ENCODE data around the gene TMEM94. TPM values are rescaled to one million over a fixed set of nuclear protein-coding genes. Genes with fewer than 3 reads are reported as not detected.

The TMEM94 gene
- total and polyA plus RNA-seq, 2 of the 13 experiments (the other 11 are each of a cell fraction or from before 2014, with no cell fraction given), result 32.6 to 134 TPM

GRCh38 chr17:75525806-75526554 is 69.5 kb downstream of the TMEM94 start (continued):
- TF ChIP-seq, protein P1, sequence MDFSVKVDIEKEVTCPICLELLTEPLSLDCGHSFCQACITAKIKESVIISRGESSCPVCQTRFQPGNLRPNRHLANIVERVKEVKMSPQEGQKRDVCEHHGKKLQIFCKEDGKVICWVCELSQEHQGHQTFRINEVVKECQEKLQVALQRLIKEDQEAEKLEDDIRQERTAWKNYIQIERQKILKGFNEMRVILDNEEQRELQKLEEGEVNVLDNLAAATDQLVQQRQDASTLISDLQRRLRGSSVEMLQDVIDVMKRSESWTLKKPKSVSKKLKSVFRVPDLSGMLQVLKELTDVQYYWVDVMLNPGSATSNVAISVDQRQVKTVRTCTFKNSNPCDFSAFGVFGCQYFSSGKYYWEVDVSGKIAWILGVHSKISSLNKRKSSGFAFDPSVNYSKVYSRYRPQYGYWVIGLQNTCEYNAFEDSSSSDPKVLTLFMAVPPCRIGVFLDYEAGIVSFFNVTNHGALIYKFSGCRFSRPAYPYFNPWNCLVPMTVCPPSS (IDR thresholded peaks at IDR 0.05), result no peak
- no peak for TF ChIP-seq ZNF296 (CRISPR knock-in tag; conservative IDR thresholded peaks at IDR 0.05)
- no peak for TF ChIP-seq RFX5 (IDR thresholded peaks at IDR 0.05; ENCODE audit: low read depth, low read length)
- TF ChIP-seq ATAD3A (CRISPR knock-in tag; IDR thresholded peaks at IDR 0.05), result no peak
- peak; percentile 15; the same call in 1 of the 2 replicates for TF ChIP-seq ERF (CRISPR knock-in tag; IDR thresholded peaks at IDR 0.05)
- TF ChIP-seq SMAD1 (CRISPR knock-in tag; IDR thresholded peaks at IDR 0.05; ENCODE audit: borderline replicate concordance, low read depth), result no peak
- TF ChIP-seq, protein P2, sequence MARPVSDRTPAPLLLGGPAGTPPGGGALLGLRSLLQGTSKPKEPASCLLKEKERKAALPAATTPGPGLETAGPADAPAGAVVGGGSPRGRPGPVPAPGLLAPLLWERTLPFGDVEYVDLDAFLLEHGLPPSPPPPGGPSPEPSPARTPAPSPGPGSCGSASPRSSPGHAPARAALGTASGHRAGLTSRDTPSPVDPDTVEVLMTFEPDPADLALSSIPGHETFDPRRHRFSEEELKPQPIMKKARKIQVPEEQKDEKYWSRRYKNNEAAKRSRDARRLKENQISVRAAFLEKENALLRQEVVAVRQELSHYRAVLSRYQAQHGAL (CRISPR knock-in tag; IDR thresholded peaks at IDR 0.05; ENCODE audit: not compliant biosample characterization), result no peak
- TF ChIP-seq NFKBIZ (CRISPR knock-in tag; IDR thresholded peaks at IDR 0.05), result 0 out of 2 replicates have a peak, but pooled peaks have one; percentile 35
- no peak for TF ChIP-seq ZNF7 (CRISPR knock-in tag; IDR thresholded peaks at IDR 0.05)
- no peak for TF ChIP-seq ZNF652 (CRISPR knock-in tag; IDR thresholded peaks at IDR 0.05; ENCODE audit: borderline replicate concordance, low read depth)
- TF ChIP-seq ZNF512 (CRISPR knock-in tag; IDR thresholded peaks at IDR 0.05), result no peak
- TF ChIP-seq BCL6 (CRISPR knock-in tag; IDR thresholded peaks at IDR 0.05), result no peak; the same call in 1 of the 2 replicates
- TF ChIP-seq, protein P3, sequence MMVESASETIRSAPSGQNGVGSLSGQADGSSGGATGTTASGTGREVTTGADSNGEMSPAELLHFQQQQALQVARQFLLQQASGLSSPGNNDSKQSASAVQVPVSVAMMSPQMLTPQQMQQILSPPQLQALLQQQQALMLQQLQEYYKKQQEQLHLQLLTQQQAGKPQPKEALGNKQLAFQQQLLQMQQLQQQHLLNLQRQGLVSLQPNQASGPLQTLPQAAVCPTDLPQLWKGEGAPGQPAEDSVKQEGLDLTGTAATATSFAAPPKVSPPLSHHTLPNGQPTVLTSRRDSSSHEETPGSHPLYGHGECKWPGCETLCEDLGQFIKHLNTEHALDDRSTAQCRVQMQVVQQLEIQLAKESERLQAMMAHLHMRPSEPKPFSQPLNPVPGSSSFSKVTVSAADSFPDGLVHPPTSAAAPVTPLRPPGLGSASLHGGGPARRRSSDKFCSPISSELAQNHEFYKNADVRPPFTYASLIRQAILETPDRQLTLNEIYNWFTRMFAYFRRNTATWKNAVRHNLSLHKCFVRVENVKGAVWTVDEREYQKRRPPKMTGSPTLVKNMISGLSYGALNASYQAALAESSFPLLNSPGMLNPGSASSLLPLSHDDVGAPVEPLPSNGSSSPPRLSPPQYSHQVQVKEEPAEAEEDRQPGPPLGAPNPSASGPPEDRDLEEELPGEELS (CRISPR knock-in tag; IDR thresholded peaks at IDR 0.05), result 0 out of 2 replicates have a peak, but pooled peaks have one; percentile 17
- TF ChIP-seq, protein P4, sequence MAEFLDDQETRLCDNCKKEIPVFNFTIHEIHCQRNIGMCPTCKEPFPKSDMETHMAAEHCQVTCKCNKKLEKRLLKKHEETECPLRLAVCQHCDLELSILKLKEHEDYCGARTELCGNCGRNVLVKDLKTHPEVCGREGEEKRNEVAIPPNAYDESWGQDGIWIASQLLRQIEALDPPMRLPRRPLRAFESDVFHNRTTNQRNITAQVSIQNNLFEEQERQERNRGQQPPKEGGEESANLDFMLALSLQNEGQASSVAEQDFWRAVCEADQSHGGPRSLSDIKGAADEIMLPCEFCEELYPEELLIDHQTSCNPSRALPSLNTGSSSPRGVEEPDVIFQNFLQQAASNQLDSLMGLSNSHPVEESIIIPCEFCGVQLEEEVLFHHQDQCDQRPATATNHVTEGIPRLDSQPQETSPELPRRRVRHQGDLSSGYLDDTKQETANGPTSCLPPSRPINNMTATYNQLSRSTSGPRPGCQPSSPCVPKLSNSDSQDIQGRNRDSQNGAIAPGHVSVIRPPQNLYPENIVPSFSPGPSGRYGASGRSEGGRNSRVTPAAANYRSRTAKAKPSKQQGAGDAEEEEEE (CRISPR knock-in tag; IDR thresholded peaks at IDR 0.05; ENCODE audit: borderline replicate concordance), result no peak
- no peak for TF ChIP-seq ZNF609 (CRISPR knock-in tag; IDR thresholded peaks at IDR 0.05; ENCODE audit: borderline replicate concordance)
- no peak for TF ChIP-seq RCOR2 (CRISPR knock-in tag; IDR thresholded peaks at IDR 0.05)

All from HepG2 (cell line).